ENCODE measurements around the gene ATL2. TPM values are rescaled to one million over a fixed set of nuclear protein-coding genes. Genes with fewer than 3 reads are reported as not detected.

Gene ATL2
- total and polyA plus RNA-seq, 8 donors, result 8.4 to 30.1 (median 19.2) TPM

DNA sequence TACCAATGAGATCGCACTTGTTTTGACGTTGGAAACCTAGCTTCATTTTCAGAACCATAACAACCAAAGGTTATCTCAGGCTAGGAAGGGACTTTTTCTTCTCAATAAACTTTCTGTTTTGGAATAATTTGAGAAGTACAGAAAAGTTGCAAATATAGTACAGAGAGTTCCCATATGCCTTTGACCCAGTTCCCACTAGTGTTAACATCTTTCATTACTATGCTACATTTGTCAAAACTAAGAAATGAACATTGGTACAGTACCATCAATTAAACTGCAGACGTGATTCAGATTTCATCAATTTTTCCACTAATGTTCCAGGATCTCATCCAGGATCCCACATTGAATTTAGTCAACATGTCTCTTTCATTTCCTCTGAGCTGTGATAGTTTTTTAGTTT, 111.6 kb downstream of the ATL2 start:
- H3K9me3 ChIP-seq, result no peaks in the 10 kb centered on the region
- no peak overlapping the region for H3K4me3 ChIP-seq
- FAIRE-seq (no peak), ATAC-seq (no peak), DNase-seq (no peak)
- TF ChIP-seq, protein P1, sequence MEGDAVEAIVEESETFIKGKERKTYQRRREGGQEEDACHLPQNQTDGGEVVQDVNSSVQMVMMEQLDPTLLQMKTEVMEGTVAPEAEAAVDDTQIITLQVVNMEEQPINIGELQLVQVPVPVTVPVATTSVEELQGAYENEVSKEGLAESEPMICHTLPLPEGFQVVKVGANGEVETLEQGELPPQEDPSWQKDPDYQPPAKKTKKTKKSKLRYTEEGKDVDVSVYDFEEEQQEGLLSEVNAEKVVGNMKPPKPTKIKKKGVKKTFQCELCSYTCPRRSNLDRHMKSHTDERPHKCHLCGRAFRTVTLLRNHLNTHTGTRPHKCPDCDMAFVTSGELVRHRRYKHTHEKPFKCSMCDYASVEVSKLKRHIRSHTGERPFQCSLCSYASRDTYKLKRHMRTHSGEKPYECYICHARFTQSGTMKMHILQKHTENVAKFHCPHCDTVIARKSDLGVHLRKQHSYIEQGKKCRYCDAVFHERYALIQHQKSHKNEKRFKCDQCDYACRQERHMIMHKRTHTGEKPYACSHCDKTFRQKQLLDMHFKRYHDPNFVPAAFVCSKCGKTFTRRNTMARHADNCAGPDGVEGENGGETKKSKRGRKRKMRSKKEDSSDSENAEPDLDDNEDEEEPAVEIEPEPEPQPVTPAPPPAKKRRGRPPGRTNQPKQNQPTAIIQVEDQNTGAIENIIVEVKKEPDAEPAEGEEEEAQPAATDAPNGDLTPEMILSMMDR (IDR thresholded peaks at IDR 0.05), result no peak
- intact Hi-C loops (cut with DNase I), result no loop called here
- no peaks in the 10 kb centered on the region for H3K4me1 ChIP-seq
- WGBS, 2 donors, result 84 to 90% methylated on average over 3 of the region's 3 CpGs
- no peaks in the 10 kb centered on the region for H3K36me3 ChIP-seq
- no peak overlapping the region for H3K27ac ChIP-seq
- no peaks in the 10 kb centered on the region for H3K27me3 ChIP-seq

DNA sequence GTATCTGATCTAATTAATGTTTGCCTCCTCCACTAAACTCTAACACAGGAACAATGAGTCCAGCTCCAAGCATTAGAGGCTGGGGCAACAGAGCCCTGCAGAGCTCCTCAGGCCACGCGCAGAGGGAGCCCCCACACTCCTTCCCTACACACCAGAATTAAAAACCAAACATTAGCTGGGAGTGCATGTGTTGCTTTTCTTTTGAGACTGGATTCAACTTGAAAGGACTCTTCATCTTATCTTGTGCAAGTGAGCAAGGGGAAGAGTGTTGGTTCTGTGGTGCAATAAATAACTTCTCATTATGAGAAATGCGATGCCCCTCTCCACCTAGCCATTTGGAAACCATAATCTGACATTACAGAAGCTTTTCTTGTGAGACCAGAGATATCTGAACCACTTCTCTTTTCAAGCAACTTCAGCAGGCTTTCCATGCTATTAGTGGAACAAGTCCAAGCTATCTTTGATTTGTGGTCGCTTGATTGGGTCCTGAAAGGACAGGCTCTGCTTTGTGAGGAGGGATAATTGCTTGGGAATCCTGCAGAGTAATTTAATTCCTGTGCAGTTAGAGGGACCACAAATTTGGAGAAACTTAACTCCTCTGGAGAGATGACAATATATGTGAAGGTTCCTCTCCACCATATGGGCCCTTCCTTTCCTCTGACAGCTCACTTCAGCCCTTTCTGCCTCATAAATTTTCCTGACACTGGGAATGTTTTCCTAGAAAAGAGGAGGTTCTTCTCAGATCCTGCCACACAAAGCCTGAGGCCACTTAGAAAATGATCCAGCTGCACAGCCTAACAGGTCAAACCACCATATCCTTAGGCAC, 112.5 kb downstream of the ATL2 start:
- no peaks in the 10 kb centered on the region for H3K4me1 ChIP-seq
- H3K9me3 ChIP-seq, result no peaks in the 10 kb centered on the region
- TF ChIP-seq, protein P1 (IDR thresholded peaks at IDR 0.05), result no peak
- H3K27me3 ChIP-seq, result no peaks in the 10 kb centered on the region
- intact Hi-C loops (cut with DNase I), result no loop called here
- no peak overlapping the region for H3K27ac ChIP-seq
- FAIRE-seq (no peak), DNase-seq (no peak), ATAC-seq (no peak)
- H3K4me3 ChIP-seq, result no peak overlapping the region
- no peaks in the 10 kb centered on the region for H3K36me3 ChIP-seq
- WGBS, 2 donors, result 79% methylated on average over 4 of the region's 4 CpGs

DNA sequence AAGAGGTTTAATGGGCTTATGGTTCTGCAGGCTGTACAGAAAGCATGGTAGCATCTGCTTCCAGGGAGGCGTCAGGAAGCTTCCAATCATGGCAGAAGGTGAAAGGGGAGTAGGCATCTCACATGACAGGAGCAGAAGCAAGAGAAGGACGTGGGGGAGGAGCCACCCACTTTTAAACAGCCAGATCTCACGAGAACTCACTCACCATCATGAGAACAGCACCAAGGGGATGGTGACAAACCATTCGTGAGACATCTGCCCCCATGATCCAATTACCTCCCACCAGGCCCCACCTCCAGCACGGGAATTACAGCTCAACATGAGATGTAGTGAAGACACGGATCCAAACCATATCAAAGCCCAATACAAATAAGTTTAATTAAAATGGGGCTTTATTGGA, 113.8 kb downstream of the ATL2 start:
- H3K27me3 ChIP-seq, result no peaks in the 10 kb centered on the region
- H3K4me3 ChIP-seq, result no peak overlapping the region
- TF ChIP-seq, protein P1 (IDR thresholded peaks at IDR 0.05), result no peak
- H3K9me3 ChIP-seq, result no peaks in the 10 kb centered on the region
- DNase-seq, result no peak
- no peak overlapping the region for H3K27ac ChIP-seq
- intact Hi-C loops (cut with DNase I), result no loop called here
- H3K36me3 ChIP-seq, result no peaks in the 10 kb centered on the region
- H3K4me1 ChIP-seq, result no peaks in the 10 kb centered on the region
- ATAC-seq, result no peak
- no peak for FAIRE-seq
- 65 to 70% methylated on average over 6 of the region's 6 CpGs for WGBS, 2 donors

DNA sequence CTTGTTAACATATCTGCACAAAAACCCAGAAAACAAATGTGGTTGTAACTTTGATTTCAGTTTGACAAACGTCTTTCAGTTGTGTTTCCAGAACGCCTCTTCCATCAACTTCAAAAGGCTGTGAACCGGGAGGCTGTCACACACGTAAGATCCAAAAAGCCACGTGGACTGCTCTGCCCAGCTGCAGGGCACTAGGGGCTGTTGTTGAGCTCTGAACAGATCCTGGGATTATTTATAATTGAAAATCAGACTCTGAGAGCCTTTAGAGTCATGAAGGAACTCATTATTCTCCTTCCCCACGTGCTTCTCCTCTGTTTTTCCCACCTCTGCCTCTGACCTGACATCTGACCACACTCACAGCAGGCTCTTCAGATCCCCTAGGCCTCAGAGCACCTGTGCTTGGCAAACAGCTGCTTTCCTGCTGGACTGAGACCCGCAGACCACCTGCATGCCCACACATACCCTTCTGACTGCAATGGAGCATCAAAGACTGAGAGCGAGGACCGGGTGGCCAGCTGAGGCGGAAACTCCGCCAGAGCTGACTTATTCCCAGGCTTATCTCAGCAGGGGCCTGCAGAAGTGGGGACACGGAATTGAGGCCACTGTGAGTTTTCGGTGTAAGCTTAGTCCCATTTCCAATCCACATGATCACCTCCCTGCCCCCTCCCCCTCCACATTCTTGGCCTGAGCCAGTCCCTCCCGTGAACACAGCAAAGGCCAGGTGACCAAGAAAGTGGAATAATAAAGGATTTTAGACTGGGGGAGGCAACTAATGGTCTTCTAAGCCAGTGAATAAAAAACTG, 114.8 kb downstream of the ATL2 start:
- no peak for ATAC-seq
- no peak for DNase-seq
- no peaks in the 10 kb centered on the region for H3K27me3 ChIP-seq
- intact Hi-C loops (cut with DNase I), result no loop called here
- no peak overlapping the region for H3K27ac ChIP-seq
- H3K9me3 ChIP-seq, result no peaks in the 10 kb centered on the region
- TF ChIP-seq, protein P1 (IDR thresholded peaks at IDR 0.05), result no peak
- 77 to 78% methylated on average over 14 of the region's 14 CpGs for WGBS, 2 donors
- H3K36me3 ChIP-seq, result no peaks in the 10 kb centered on the region
- H3K4me1 ChIP-seq, result no peaks in the 10 kb centered on the region
- FAIRE-seq, result no peak
- H3K4me3 ChIP-seq, result no peak overlapping the region
